ENCODE results near the gene FAM117A. TPM values are rescaled to one million over a fixed set of nuclear protein-coding genes. Genes with fewer than 3 reads are reported as not detected.

FAM117A gene
- polyA plus RNA-seq, 1 donor = 18.0 TPM

DNA sequence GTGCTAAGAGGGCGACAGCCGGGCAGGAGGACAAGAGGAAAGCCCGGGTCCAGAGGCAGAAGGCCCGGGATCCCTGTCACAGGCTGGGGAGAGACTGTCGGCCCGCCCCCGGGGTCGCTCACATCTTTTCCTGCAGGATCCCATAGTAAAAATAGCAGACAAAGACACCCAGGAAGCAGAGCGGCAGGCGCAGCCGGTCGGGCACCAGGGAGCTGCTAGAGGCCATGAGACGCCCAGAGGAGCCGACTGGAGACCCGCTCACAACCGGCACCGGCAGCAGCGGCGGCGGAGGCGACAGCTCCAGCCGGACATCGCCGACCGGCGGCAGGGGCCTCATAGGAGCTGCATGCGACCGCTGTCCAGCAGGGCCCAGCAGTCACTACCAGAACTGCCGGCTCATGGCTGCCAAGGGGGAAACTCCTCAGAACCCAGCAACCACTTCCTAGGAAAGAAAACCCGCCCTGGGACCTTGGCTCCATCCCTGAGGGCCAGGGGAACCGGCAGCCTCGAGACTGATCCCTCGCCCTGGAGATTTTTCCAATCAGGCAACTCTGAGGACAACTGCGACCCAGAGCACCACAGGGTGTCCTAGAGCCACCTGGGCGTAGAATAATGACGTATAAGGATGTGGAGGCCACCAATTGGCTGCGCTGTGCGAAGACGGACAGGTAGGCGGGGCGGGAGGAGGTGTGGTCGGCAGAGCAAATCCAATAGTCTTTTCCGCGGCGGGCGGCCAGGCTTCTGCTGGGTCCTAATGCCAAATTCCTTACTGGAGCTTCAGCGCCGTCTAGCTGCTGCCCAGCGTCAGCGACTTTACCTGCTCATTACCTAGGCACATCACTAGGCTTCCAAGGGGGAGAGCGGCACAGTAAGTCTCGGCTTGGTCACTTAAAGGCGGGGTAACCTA, 56.1 kb downstream of the FAM117A start, which contains the start of gene SLC35B1:
Gene SLC35B1, minus strand, starts transcription at position 357 of the 907 bp plus-strand sequence. Its CDS starts 131 bp downstream, at position 226.
- DNase-seq (ENCODE audit: low read depth) = peak; percentile 97

DNA sequence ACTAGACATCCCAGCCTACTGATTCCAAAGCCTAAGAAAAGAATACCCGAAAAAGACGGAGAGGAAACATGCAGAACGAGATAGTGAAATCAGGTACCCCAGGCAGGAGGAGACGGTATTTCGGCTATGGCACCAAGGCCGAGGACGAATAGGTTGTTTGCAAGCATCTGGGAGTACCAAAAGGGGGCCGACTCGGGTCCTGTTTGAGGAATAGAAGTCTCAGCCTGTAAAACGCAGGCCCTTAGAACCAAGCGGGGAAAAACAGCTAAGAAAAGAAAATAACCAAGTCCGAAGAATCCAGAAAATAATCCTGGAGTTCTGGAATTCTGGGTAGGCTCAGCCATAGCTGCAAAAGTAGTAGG, 56.7 kb downstream of the FAM117A start:
- DNase-seq (ENCODE audit: low read depth) = no peak

DNA sequence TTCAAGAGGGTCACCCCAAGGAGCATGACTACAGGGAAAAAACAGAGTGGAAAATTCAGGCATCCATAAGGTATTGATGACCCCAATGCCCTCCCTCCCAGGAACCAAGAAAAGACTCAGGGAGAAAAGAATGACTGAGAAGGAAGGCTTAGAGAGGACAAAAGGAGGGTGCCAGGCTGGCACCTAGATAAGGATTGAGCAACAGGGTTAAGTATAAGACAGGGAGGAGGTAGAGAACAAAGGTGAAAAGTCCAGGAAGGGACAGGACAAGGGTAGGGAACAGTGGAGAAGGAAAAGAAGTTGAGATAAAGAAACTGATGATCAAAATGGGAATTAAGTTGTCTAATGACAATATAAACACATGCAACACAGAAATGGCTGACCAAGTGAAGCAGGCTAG, 58.7 kb downstream of the FAM117A start:
- DNase-seq (ENCODE audit: low read depth) = no peak

- no peak for DNase-seq (ENCODE audit: low read depth)
Measured at GRCh38 chr17:49703557-49704277, 60.2 kb downstream of the FAM117A start.

- no peak for DNase-seq (ENCODE audit: low read depth)
Measured at GRCh38 chr17:49700960-49701359, 63.0 kb downstream of the FAM117A start.

DNA sequence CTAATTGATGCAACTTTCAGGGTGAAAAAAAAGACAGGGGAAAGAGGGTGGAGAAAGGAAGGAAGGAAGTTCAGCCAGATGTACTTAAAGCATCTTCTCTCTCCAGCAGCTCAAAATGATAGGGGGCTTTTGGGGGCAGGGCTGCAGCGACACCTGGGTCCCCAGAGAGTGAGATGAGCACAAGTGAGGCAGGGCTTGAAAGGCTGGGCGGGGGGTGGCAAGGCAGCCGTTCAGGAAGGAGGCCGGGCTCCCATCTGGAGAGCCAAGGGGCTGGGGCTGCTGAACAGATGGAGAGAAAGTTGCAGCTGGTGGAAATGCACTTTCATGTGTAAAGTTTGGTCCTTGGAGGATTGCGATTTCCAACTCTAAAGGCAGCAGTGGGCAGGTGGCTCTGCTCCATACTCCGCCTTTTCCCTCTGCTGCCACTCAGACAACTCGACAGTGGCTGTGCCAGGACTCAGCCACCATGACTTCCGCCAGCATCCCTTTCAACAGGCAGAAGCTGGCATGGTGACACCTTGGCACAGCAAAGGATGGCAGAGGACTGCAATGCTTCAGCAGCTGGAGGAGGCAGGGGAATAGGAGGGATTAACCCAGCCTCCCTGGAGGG, 63.9 kb downstream of the FAM117A start:
- no peak for DNase-seq (ENCODE audit: low read depth)

DNA sequence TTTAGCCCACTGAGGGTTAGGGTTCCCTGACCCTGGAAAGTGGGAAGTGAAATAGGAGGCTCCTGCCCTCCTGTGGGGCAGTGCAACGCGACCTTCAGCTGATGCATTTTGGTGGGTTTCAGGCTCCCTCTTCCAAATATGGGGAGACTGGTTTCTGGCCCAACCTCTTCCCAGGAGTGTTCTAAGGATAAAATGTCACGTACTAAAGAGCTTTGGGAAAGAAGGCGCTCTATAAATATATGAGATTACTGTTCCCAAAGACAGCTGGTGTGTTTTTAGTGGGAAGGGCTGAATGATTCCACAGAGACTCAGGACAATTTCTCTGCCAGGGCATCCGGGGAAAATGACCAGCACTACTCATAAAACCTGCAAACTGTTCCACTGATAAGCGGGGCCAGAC, 65.9 kb downstream of the FAM117A start:
- no peak for DNase-seq (ENCODE audit: low read depth)

- no peak for DNase-seq (ENCODE audit: low read depth)
Measured at GRCh38 chr17:49696233-49696761, 67.6 kb downstream of the FAM117A start.

DNA sequence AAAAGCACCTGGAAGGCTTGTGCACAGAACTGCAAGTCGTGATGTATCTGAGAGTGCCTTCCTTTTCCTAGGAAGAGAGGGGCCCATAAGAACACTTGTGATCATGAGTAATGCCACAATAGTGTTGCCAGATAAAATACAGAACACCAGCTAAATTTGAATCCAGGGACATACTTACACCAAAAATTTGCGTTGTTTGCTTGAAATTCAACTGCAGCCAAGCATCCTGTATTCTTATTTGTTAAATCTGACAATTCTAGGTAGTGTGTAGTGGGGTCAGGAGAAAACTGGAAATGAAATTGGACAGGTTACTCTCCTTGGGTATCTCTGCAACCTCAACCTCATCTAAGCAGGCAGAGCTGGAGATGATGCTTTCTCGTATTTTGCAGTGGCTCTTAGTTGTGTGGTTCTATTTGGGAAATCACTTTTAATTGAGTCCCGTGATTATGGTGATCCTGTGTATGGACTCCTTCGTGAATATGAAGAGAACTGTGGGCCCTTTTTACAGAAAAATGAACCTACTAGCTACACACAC, 68.2 kb downstream of the FAM117A start:
- DNase-seq (ENCODE audit: low read depth) = no peak

DNA sequence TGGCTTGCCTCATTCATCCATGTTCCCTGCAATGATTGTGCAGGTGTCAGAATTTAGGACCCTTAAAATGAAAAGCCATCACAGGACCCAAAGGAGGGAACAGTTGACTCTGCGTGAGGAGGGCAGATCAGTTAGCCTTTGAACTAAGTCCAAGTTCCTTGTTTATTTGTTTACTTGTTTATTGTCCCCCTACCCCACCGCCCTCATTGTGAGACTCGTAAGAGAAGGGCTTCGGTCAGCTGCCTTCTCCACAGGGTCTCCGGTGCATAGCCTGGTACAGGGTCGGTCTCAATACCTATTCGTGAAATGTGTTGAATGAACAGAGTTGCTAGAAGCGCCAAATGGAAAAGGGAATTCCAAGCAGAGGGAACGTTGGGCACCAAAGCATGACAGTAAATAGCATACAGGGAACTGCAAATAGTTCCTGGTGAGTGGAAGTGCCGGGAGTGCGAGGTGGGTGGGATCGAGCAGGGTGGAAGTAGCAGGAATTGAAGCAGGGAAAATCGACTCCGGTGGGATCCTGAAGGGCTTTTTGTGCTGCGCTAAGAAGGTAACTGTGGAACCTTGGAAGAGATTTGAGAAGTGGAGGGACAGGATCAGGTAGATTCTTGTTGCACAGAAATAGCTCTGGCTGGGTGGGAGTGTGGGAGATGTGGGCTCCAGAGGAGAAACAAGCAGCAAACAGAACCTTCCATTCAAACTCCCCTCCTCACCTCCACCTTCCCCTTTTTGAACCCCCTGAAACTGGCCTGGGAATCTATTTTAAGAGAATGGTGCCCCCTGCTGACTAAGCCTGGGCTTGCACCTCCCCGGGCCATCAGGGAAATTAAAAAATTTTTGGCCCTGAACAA, 68.9 kb downstream of the FAM117A start:
- DNase-seq (ENCODE audit: low read depth) = no peak

DNA sequence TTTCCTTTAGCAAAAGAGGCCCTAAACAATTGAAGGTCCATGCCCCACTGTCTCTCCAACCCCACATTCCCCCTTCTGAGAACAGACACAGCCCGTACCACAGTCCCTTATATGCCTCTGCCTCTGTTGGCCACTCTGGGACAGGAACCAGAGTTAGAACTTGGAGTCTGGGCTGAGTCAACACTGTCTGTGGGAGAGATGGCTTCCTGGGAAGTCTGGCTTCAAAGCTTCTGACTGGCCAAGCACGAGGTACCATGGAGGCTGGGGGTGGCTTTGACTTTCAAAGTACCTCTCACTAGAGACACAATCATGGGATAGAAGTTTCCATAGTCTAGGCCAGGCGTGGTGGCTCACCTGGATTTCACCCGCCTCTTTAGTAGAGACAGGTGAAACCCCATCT, 71.2 kb downstream of the FAM117A start:
- DNase-seq (ENCODE audit: low read depth) = no peak

GRCh38 chr17:49691677-49692191, 72.2 kb downstream of the FAM117A start:
- no peak for DNase-seq (ENCODE audit: low read depth)

- no peak for DNase-seq (ENCODE audit: low read depth)
Measured at GRCh38 chr17:49691086-49691676, 72.8 kb downstream of the FAM117A start.

DNA sequence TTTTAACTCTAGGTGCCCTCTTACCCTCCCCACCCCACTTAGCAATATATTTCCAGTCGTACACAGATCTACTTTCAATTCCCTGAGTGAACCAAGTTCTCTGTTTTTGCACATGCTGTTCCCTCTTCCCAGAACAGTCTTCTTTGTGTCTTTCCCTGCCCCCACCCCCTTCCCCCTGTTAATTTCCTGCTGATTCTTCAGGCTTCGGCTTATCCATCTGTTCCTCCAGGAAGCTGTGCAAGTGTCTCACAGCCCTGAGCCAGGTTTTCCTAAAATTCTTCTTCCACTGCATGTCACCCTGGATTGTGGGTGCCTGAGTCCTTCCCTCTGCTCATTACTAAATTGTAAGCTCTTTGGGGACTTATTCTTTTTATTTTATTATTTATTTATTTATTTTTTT, 73.7 kb downstream of the FAM117A start:
- no peak for DNase-seq (ENCODE audit: low read depth)

- DNase-seq (ENCODE audit: low read depth) = no peak
Measured at GRCh38 chr17:49688848-49689247, 75.1 kb downstream of the FAM117A start.

GRCh38 chr17:49687878-49688491, 75.9 kb downstream of the FAM117A start:
- DNase-seq (ENCODE audit: low read depth) = no peak

- no peak for DNase-seq (ENCODE audit: low read depth)
Measured at GRCh38 chr17:49681106-49681979, 82.6 kb downstream of the FAM117A start.

DNA sequence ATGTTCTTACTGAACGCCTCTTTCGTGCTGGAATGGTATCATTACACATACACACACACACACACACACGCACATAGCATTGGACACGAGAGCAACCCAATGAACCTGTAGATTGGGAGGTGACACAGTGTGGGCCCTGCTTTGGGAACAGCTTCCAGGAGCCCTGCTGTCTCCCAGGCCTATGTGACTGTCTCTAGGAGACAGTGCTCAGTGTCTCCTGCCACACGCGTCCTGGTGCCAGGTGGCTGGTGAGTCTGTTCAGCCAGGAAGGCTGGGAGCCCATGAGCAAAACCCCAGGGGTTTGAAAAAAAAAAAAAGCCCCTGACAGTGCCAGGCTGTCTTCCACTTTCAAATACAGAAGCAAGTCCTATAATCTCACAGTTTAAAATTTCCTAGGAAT, 83.6 kb downstream of the FAM117A start:
- no peak for DNase-seq (ENCODE audit: low read depth)

All from forelimb muscle (tissue), 1 donor.